Fibroblast of skin of right biceps (primary cell): ENCODE measurements around the gene ANKLE1.

Experiments
- DNase-seq: peaks from one replicate; pipeline ENCODE4 v3.0.0-alpha.2; 2013

ANKLE1 gene

GRCh38 chr19:17281391-17282304 is at the start of gene ANKLE1:
ANKLE1 (plus strand) TSS chr19:17281901; CDS start chr19:17281921, 20 bp downstream.
- peak; percentile 19 for DNase-seq

GRCh38 chr19:17232258-17232657 is 49.4 kb upstream of the ANKLE1 start:
- DNase-seq, result no peak

DNA sequence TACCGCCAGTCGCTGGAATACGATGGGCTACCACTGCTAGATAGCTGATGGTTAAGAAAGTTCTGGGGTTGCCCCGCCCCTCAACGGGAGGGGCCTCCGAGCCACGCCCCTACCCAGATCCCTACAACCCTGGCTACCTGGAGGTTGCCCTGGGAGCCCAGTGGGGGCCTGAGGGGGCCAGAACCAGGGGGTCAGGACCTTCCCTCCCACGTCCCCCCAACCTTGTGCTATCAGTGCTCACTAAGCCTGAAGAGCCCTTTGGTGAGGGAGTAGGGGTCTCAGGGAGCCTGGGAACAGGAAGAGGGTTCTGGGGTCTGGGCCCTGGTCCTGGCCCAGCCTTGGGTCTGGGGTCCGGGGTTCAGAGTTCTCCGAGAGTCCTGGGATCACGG is 46.8 kb upstream of the ANKLE1 start:
- peak; percentile 49 for DNase-seq

GRCh38 chr19:17235300-17235970 is 46.3 kb upstream of the ANKLE1 start:
- peak; percentile 69 for DNase-seq

DNA sequence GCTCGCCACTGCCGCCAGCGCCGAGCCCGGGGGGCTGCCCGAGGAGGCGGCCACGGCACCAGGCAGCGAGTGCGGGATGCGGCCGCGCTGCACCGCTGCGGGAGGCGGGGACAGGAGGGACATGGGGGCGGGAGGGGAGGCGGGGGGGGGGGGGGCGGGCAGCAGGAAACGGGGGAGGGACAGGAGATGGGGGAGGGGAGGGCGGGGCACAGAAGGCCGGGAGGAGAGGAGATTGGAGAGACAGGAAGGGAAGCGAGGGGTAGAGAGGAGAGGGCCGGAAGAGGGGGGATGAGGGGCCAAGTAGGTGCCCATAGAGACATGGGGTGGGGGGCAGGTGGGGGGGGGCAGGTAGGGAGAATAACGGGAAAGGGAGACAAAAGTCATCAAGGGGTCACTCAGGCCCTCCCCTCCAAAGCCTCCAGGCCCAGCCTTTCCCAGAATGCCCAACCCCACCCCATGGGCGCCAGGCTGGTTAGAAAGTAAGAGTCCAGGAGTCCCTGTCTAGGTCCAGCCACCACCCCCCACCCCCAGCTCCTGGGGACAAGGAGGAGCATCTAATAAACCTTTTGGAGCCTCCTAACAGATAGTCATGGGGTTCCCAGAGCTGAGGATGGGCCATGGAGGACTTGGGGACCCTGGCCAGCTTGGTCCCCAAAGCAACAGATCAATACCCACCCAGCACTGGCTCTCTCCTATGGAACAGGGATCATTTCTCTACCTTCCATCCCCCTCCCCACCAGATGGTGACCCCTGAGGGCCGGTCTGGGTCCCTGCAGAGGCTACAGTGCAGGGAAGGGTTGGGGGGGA is 45.5 kb upstream of the ANKLE1 start:
- DNase-seq, result peak; percentile 62

GRCh38 chr19:17236811-17237543 is 44.7 kb upstream of the ANKLE1 start:
- no peak for DNase-seq

DNA sequence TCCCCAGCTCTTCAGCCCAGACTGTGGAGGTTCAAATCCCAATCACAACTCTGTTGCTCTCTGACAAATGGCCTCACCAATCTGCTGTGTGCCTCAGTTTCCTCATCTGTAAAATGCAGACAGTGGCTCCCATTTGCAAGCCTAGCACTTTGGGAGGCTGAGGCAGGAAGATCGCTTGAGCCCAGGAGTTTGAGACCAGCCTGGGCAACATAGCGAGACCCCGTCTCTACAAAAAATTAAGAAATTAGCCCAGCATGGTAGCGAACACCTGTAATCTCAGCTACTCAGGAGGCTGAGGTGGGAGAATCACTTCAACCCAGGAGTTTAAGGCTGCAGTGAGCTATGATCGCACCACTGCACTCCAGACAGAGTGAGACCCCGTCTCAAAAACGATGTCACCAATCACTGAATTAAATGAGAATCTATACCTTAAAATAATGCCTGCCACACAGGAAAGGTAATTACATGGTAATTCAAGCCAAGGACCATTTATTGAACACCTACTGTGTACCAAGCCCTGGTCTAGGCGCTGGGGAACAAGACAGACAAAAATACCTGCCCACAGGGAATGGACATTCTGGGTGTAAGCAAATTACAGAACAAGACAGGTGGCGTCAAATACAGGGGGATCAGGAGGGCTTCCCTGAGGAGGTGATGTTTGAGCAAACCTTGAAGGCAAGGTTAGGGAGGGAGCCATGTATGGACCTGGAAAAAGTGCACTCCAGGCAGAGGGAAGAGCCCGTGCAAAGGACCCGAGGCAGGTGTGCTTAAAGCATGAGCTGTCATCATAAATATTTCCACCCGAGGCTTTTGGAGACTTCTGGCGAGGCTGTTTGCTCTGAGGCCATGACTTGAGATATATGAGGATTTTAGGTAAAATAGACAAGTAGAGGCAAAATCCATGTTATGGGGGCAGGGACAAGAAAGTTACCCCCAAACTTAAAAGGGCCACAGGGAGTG is 43.7 kb upstream of the ANKLE1 start:
- DNase-seq, result no peak

- DNase-seq, result no peak
Observed at GRCh38 chr19:17240062-17240752, 41.5 kb upstream of the ANKLE1 start.

DNA sequence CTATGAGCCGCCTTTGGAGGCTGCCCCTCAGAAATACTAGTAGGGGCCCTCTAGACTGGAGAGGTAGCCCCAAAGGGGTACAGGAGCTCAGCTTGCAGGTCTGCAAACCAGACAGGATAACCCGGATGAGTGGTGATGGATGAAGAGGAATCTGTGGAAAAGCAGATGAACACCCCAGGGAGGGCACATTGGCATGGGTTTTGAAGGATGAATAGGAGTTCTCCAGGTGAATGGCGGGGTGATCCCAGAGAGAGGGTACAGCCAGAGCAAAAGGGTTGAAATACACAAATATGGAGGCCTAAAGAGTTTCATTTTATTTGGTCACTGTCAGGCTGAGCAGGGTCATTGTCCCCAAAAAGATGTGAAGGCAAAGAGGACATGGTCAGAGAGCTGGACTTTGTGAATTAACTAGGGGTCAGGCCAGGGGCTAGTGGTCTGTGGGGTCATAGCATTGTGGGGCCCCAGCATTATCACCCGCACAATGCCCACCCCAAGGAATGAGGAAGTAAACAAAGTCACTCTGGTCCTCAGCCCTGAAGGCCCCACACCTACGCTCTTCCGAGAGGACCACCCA is 40.8 kb upstream of the ANKLE1 start:
- no peak for DNase-seq

- DNase-seq, result no peak
Observed at GRCh38 chr19:17242431-17243208, 39.1 kb upstream of the ANKLE1 start.

- DNase-seq, result no peak
Observed at GRCh38 chr19:17243211-17243829, 38.4 kb upstream of the ANKLE1 start.

DNA sequence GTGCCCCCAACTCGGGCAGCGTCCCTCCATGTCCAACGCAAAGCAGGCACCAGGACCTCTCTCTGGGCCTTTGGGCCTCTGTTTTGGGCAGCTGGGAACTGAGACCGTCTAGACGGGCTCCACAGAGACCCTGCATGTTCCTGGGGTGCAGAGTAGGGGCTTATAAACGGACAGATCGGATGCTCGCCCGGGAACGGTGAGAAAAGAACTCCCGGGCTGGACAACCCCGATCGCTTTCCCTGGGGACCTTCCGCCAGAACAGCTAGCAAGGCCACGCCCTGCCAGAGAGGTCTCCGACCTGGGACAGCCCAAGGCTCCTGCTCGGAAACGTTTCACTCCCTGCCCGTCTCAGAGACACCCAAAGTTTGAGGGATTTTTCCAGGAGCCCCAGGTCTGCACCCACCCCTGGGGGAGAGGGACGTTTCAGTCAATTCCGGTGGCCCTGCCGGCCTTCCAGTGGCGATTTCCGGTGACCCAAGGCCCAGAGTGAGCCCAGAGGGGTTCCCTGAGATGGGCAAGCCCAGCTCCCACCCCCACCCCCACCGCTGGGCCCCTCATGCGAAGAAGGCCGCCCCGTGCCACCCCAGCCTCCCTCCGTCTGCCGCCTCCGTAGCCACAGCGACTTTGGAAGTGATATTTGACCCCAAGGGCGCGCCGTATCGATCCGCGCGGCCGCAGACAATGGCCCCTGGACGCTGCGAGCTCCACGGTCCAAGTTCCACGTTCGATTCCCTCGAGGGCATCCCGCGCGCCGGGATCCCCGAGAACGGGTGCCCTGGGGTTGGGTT is 37.7 kb upstream of the ANKLE1 start:
- DNase-seq, result no peak

- no peak for DNase-seq
Observed at GRCh38 chr19:17244618-17245534, 36.8 kb upstream of the ANKLE1 start.

DNA sequence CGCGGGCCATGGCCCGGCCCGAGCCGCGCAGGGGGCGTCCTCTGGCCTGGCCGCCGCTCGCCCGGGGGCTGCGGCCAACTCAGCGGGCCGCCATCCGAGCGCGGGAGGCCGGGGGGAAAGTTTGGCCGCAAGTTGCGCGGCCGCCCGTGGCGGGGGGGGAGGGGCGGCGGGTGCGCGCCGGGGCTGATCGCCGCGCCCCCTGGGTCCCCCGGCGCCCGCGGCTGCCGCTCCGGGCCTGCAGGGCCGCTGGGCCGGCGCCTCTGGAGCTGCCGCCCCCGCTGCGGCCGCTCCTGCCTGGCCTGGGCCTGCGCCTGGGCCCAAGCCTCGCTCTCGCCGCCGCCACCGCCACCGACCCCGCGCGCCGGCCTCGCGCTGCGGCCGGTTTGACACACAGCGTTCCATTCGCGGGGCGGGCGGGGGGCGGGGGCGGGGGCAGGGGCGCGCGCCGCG is 36.1 kb upstream of the ANKLE1 start, which contains the start of gene NR2F6:
Gene NR2F6 (minus strand): TSS at position 385 of the 450 bp plus-strand sequence. CDS start 699 bp downstream, outside the sequence.
- DNase-seq, result no peak

- DNase-seq, result no peak
Observed at GRCh38 chr19:17246681-17247425, 34.8 kb upstream of the ANKLE1 start.
